Stimulated activated CD4-positive, alpha-beta T cell treated with anti-CD3 and anti-CD28 coated beads, Interleukin-12 subunit alpha, Interleukin-12 subunit beta, amount 100 ng/mL, for 24 hours (primary cell): ENCODE data around the gene ALG2.

ENCODE experiments used
- DNase-seq, 2 experiments: peaks; one replicate each; pipeline ENCODE4 v3.0.0-alpha.2; 2020; ENCODE audit warnings: low read depth in 2 of 2

The ALG2 gene

DNA sequence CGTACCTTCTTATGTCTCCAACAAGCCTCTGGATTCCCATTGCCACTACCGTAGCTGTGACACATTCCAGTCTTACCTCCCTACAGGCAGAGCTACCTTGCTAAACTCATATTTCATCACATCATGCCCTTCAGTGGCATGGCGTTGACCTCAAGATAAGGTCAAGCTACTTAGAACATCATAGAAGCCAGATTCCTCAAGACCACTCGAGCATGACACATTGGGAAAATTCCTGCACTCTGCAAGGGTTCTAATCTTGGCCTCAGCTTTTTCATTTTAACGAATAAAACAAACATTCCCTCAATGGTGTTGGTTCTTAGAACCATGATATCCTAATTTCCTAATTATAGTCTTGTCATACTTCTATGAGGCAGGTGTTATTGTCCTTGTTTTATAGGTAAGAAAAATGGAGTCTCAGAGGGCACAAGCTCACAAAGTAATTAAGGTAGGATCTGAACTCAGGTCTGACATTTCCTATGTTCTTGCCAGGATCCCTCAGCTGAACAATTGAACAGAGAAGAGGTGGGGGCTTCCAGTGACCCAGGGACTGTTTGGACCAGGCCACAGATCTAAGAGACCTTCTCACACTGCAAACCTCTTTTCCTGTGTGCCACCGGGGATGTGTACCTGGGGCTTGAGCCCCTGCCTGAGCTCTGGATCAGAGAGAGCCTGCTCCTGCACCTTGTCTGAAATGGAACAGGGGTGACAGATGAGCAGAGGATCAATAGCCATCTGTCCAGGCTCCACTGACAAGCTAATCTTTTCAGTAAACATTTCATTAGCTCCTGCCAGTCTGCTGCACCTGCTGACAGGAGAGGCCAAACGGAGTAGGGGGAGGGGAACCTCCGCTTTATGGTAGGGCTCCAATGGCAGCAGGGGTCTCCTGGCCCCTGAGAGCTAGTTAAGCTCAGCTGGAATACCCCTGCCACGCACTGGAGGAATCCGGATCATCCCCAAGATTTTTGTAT is 49.3 kb downstream of the ALG2 start:
- DNase-seq: no peak

DNA sequence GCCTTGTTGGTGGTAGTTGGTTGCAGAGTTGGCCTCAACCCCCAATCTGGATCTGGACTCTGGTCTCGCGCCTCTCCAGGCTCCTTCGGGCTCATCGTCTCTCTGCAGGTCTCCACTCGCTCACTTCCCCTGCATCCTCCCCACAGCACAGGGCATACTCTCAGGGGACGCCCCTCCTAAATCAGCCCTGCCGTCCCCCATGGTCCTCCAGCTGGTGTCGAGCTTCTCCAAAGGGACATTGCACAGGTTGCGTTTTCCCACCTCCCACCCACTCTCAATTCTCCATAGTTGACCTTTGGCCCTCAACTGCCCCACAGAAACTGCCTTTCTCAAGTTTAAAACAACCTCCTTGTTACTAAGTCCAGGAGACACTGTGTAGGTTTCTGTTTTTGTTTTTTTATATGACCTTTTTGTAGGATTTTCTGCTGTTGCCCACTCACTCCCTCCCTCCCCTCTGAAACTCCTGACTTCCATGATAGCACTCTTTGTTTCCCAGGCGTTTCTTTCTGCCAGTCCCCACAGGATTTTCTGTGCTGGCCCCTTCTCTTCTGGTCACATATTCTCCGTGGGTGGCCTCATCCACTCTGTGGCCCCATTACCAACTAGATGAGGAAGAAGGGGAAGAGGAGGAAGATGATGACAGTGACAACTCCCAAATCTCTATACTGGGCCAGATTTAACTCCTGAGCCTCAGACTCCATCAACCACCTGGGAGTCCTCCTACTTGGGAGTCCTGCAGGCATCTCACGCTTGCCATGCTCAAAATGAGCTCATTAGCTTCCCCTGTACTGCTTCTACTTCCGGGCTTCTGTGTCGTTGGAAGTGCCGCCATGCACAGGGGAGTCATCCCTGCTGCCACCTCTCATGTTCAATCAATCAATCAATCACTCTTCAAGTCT is 50.3 kb downstream of the ALG2 start:
- DNase-seq: no peak

DNA sequence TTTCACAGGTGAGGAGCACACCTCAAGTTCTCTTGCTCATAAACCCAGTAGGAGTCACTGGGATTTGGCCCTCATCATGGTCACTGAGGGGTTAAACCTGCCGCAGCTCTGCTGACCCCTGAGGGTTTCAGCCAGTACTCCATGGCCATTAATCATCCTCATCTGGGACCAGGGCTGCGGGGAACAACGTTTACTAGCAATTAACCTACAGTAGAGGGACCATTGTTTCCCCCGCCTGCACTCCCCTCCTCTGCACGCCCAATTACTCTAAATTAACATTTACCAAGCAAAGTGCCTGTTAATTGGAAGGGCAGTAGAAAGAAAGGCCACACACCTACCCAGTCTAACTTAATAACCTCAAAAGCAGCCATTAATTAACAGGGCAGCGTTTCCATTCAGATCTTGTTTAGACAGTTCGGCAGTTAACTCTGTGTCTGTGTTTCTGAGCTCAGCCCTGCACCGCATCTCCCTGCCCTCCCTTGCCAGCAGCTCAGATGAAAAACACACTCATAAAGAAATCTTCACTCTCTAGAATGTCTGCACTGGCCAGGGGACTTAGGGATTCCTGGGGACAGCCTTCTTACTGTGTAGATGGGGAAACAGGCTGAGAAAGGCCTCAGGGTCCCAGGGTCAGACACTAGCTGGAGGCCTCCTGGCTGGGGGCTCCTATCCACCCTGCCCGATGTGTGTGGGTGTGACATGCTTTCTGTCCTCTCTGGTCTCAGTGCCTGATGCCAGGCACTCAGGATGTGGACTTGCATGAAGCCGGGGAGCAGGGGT is 51.6 kb downstream of the ALG2 start:
- no peak for DNase-seq

GRCh38 chr9:99169086-99169485 is 52.7 kb downstream of the ALG2 start:
- no peak for DNase-seq

DNA sequence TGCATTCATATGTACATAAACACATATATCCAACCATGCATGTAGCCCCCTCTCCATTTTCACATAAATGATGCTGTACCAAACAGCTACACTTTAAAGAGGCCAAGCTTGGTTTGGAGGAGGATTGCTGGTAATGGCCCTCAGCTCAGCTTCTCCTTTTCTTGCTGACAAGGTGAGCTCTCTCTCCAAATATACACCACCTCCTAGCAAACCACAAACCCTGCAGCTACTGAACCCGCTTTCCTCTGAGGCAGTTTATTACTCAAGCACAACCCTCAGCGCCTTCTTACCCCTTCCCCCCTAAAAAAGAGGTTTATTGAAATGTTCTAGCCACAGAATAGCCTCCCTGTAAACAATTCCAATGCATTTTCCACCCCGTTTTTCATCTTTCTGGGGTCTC is 54.0 kb downstream of the ALG2 start:
- no peak for DNase-seq

- no peak for DNase-seq
These were observed 54.6 kb downstream of the ALG2 start for GRCh38 chr9:99167119-99167518.
